Activated CD8-positive, alpha-beta T cell treated with anti-CD3 and anti-CD28 coated beads, Interleukin-2, amount 10 ng/mL, durations not matched to agents 7 days and 5 days (primary cell): Measurements from ENCODE around the gene KRTAP16-1. TPM values are rescaled to one million over a fixed set of nuclear protein-coding genes. Genes with fewer than 3 reads are reported as not detected.

Experiments
- ATAC-seq: fragments of 150-1000 bp; cut with Tn5 transposase; one replicate; pipeline ENCODE4 v1.10.0; 2021; ENCODE audit warnings: moderate library complexity
- CTCF ChIA-PET: fragments of 350-600 bp; sonication (Branson Sonifier 250); formaldehyde crosslinking; loops from one replicate; lab custom pipeline; 2021; ENCODE audit warnings: antibody characterized with exemption; lab: Charles Lee
- POLR2A ChIA-PET: fragments of 350-600 bp; sonication (Branson Sonifier 250); formaldehyde crosslinking; loops from one replicate; lab custom pipeline; 2021; ENCODE audit warnings: antibody characterized with exemption; lab: Charles Lee
- DNase-seq: peaks from one replicate; pipeline ENCODE4 v3.0.0-alpha.2; 2020
- H3K27ac Mint-ChIP-seq: one replicate; pipeline ENCODE4 v1.8.0; 2021; ENCODE audit warnings: mild to moderate bottlenecking, mixed read lengths
- H3K27me3 Mint-ChIP-seq: one replicate; pipeline ENCODE4 v1.8.0; 2021; ENCODE audit warnings: low read depth, mixed read lengths
- H3K36me3 Mint-ChIP-seq: one replicate; pipeline ENCODE4 v1.8.0; 2021; ENCODE audit warnings: low read depth, mixed read lengths
- H3K4me1 Mint-ChIP-seq: one replicate; pipeline ENCODE4 v1.8.0; 2021; ENCODE audit warnings: low read depth, mixed read lengths
- H3K4me3 Mint-ChIP-seq: one replicate; pipeline ENCODE4 v1.8.0; 2021; ENCODE audit warnings: mild to moderate bottlenecking, mixed read lengths
- H3K9me3 Mint-ChIP-seq: one replicate; pipeline ENCODE4 v1.8.0; 2022; ENCODE audit warnings: mixed read lengths; ENCODE audit not compliant: insufficient read depth
- total RNA-seq, 2 experiments: library from RNA; stranded (reverse); gene quantifications; one replicate each; pipeline ENCODE4 v1.2.3, GENCODE V29; 2021

The KRTAP16-1 gene
- total RNA-seq, 2 experiments from 2014 or later: not detected

DNA sequence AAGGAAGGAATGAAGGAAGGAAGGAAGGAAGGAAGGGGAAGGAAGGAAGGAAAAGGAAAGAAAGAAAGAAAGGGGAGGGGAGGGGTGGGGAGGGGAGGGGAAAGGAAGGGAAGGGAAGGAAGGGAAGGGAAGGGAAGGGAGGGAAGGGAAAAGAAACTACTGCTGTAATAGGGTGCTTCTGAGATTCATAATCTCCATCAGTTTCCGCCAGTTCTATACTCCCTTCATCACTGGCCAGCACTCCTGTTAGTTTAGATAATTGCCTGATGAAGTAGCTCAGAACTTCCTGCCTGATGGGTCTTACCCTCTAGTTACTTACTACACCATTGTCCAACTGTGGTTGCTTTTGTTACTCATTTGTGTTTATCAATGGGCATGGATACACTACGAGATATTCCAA lies 45.9 kb downstream of the KRTAP16-1 start:
- CTCF ChIA-PET: interaction anchor here (1.3 kb wide), 1 partner anchor 13 kb away, joined by 4 read pairs; no protein-coding TSS in a partner anchor
- Mint-ChIP-seq H3K4me3 (no peak overlapping the region), H3K4me1 (no peaks in the 10 kb centered on the region), H3K27me3 (peaks cover 24% of the 10 kb centered on the region), H3K27ac (no peak overlapping the region), H3K36me3 (no peaks in the 10 kb centered on the region), H3K9me3 (no peaks in the 10 kb centered on the region)
- DNase-seq: no peak
- no peak for ATAC-seq
- POLR2A ChIA-PET: no interaction called here

DNA sequence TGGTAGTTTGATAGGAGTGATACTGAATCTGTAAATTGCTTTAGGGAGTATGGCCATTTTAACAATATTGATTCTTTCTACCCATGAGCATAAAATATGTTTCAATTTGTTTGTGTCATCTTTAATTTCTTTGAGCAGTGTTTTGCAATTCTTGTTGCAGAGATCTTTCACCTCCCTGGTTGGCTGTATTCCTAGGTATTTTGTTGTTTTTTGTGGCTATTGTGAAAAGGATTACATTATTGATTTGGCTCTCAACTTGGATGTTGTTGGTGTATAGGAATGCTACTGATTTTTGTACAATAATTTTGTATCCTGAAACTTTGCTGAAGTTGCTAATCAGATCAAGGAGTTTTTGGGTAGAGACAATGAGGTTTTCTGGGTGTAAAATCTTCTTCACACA lies 50.7 kb downstream of the KRTAP16-1 start:
- Mint-ChIP-seq H3K27ac (no peak overlapping the region), H3K27me3 (peaks cover 32% of the 10 kb centered on the region), H3K36me3 (no peaks in the 10 kb centered on the region), H3K9me3 (no peaks in the 10 kb centered on the region), H3K4me1 (no peaks in the 10 kb centered on the region), H3K4me3 (no peak overlapping the region)
- ATAC-seq (no peak), DNase-seq (no peak)
- POLR2A ChIA-PET: no interaction called here
- CTCF ChIA-PET: no interaction called here

Other genes starting within 250 kb of the KRTAP16-1 start
- not detected for gene KRTAP2-3, start 249.2 kb downstream of the KRTAP16-1 start, total RNA-seq
- gene KRTAP2-4, start 243.4 kb downstream of the KRTAP16-1 start, total RNA-seq: not detected
- not detected for gene KRTAP4-7, start 225.2 kb downstream of the KRTAP16-1 start, total RNA-seq
- not detected for gene KRTAP4-8, start 211.2 kb downstream of the KRTAP16-1 start, total RNA-seq
- not detected for gene KRTAP4-16, start 207.1 kb downstream of the KRTAP16-1 start, total RNA-seq
- not detected for gene KRTAP4-9, start 203.9 kb downstream of the KRTAP16-1 start, total RNA-seq
- not detected for gene KRTAP4-11, start 190.9 kb downstream of the KRTAP16-1 start, total RNA-seq
- not detected for gene KRTAP4-12, start 185.1 kb downstream of the KRTAP16-1 start, total RNA-seq
- gene KRTAP4-6, start 168.8 kb downstream of the KRTAP16-1 start, total RNA-seq: not detected
- not detected for gene KRTAP4-5, start 159.5 kb downstream of the KRTAP16-1 start, total RNA-seq
- not detected for gene KRTAP4-4, start 148.6 kb downstream of the KRTAP16-1 start, total RNA-seq
- gene KRTAP4-3, start 141.1 kb downstream of the KRTAP16-1 start, total RNA-seq: not detected
- gene KRTAP4-2, start 131.1 kb downstream of the KRTAP16-1 start, total RNA-seq: not detected
- gene KRTAP4-1, start 124.4 kb downstream of the KRTAP16-1 start, total RNA-seq: not detected
- gene KRTAP9-1, start 119.4 kb downstream of the KRTAP16-1 start, total RNA-seq: not detected
- gene KRTAP9-2, start 82.7 kb downstream of the KRTAP16-1 start, total RNA-seq: not detected
- gene KRTAP9-3, start 76.9 kb downstream of the KRTAP16-1 start, total RNA-seq: not detected
- gene KRTAP9-8, start 71.3 kb downstream of the KRTAP16-1 start, total RNA-seq: not detected
- not detected for gene KRTAP9-4, start 59.6 kb downstream of the KRTAP16-1 start, total RNA-seq
- gene KRTAP9-9, start 53.9 kb downstream of the KRTAP16-1 start, total RNA-seq: not detected
- not detected for gene KRTAP9-6, start 43.9 kb downstream of the KRTAP16-1 start, total RNA-seq
- gene KRTAP9-7, start 33.6 kb downstream of the KRTAP16-1 start, total RNA-seq: not detected
- not detected for gene KRTAP29-1, start 6.5 kb downstream of the KRTAP16-1 start, total RNA-seq
- gene KRTAP17-1, start 6.4 kb upstream of the KRTAP16-1 start, total RNA-seq: not detected
- not detected for gene KRT33A, start 41.5 kb upstream of the KRTAP16-1 start, total RNA-seq
- gene KRT33B, start 60.5 kb upstream of the KRTAP16-1 start, total RNA-seq: not detected
- not detected for gene KRT34, start 73.0 kb upstream of the KRTAP16-1 start, total RNA-seq
- not detected for gene KRT31, start 88.3 kb upstream of the KRTAP16-1 start, total RNA-seq
- gene KRT37, start 115.3 kb upstream of the KRTAP16-1 start, total RNA-seq: not detected
- gene KRT38, start 131.7 kb upstream of the KRTAP16-1 start, total RNA-seq: not detected
- not detected for gene KRT32, start 158.1 kb upstream of the KRTAP16-1 start, total RNA-seq
- gene KRT35, start 171.8 kb upstream of the KRTAP16-1 start, total RNA-seq: not detected
- gene KRT36, start 180.6 kb upstream of the KRTAP16-1 start, total RNA-seq: not detected
- gene KRT13, start 196.3 kb upstream of the KRTAP16-1 start, total RNA-seq: not detected
- gene KRT15, start 209.6 kb upstream of the KRTAP16-1 start, total RNA-seq: not detected
- gene KRT19, start 219.0 kb upstream of the KRTAP16-1 start, total RNA-seq: not detected